ENCODE results near the gene EED.

Gene EED

DNA sequence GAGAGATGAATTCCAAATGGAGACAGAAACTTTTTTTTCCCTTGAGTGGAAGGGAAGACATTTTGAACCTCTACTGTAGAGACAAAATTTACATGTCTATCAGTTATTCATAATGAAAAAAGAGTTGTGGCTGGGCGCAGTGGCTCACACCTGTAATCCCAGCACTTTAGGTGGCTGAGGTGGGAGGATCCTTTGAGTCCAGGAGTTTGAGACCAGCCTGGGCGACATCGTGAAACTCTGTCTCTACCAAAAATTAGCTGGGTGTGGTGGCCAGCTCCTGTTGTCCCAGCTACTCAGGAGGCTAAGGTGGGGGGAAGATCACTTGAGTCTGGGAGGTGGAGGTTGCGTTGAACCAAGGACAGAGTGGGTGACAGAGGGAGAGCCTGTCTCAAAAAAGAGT lies 4.1 kb downstream of the EED start:
- peaks cover 85% of the 10 kb centered on the region for H3K79me2 ChIP-seq (ENCODE audit: low read length)
- H3K4me3 ChIP-seq (ENCODE audit: low read length), result peak overlapping the region; percentile 78
- peak overlapping the region; percentile 7; the same call in 1 of the 2 replicates for H3K9ac ChIP-seq (ENCODE audit: low read length)
- H3K36me3 ChIP-seq (replicated peaks; ENCODE audit: low read depth, low read length), result peaks cover 14% of the 10 kb centered on the region
- peaks cover 69% of the 10 kb centered on the region for H4K20me1 ChIP-seq (ENCODE audit: insufficient read depth, low read length)
- H3K4me1 ChIP-seq (ENCODE audit: low read length), result peaks cover 66% of the 10 kb centered on the region
- TF ChIP-seq EZH2phosphoT487 (IDR thresholded peaks at IDR 0.05; ENCODE audit: low read depth) (no peak), CTCF (IDR thresholded peaks at IDR 0.05; ENCODE audit: low read depth, low read length) (no peak)
- H2AFZ ChIP-seq (ENCODE audit: low read depth, low read length), result no peak overlapping the region
- H3K4me2 ChIP-seq (ENCODE audit: low read length), result peak overlapping the region; percentile 87
- no peaks in the 10 kb centered on the region for H3K27me3 ChIP-seq (ENCODE audit: low read depth, low read length)
- no peaks in the 10 kb centered on the region for H3K9me3 ChIP-seq (ENCODE audit: insufficient read depth, low read length)
- H3K27ac ChIP-seq (ENCODE audit: low read length), result peak overlapping the region; percentile 42

DNA sequence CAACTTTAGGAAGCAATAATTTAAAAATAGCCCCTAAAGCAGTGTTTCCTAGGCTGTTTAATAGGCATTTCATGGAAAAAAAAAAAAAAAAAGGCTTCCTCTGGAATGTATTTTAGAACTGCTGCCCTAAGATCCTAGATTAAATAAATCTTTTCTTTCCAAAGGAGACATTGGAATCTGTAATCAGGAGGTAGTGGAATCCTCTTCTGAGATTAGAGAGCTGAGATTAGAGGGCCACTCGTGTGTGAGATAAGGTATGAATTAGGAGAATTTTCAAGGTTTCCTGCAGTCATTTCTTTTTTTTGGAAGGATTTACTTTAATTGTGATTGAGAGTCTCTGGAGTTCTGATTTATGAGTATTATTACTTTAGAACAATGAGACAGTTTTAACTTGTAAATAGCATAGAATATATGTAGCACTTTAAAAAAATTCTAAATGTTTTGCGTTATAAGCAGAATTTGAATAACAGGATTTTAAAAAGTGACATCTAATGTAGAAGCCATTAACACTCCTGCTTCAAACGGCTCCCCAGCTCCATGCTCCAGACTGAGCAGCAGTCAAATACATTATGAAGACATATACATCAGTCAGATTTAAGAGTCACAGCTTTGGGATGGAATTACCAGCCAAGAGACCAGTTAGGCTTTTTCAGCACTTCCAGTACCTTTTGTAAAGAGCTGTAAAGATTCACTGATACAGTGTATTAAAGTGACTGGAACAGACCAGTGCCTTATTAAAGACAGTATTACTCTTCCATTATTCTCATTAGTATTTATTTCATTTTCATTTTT lies 5.0 kb downstream of the EED start:
- peaks cover 69% of the 10 kb centered on the region for H4K20me1 ChIP-seq (ENCODE audit: insufficient read depth, low read length)
- peaks cover 14% of the 10 kb centered on the region for H3K36me3 ChIP-seq (replicated peaks; ENCODE audit: low read depth, low read length)
- no peak overlapping the region for H3K27ac ChIP-seq (ENCODE audit: low read length)
- H3K27me3 ChIP-seq (ENCODE audit: low read depth, low read length), result no peaks in the 10 kb centered on the region
- peak overlapping the region; percentile 7 for H3K9ac ChIP-seq (ENCODE audit: low read length)
- peak overlapping the region; percentile 87 for H3K4me2 ChIP-seq (ENCODE audit: low read length)
- H3K79me2 ChIP-seq (ENCODE audit: low read length), result peaks cover 94% of the 10 kb centered on the region
- peak overlapping the region; percentile 78 for H3K4me3 ChIP-seq (ENCODE audit: low read length)
- H3K4me1 ChIP-seq (ENCODE audit: low read length), result peaks cover 61% of the 10 kb centered on the region
- H2AFZ ChIP-seq (ENCODE audit: low read depth, low read length), result no peak overlapping the region
- TF ChIP-seq EZH2phosphoT487 (IDR thresholded peaks at IDR 0.05; ENCODE audit: low read depth) (no peak), CTCF (IDR thresholded peaks at IDR 0.05; ENCODE audit: low read depth, low read length) (no peak)
- H3K9me3 ChIP-seq (ENCODE audit: insufficient read depth, low read length), result no peaks in the 10 kb centered on the region

- peak overlapping the region; percentile 69 for H3K4me2 ChIP-seq (ENCODE audit: low read length)
- peaks cover 78% of the 10 kb centered on the region for H4K20me1 ChIP-seq (ENCODE audit: insufficient read depth, low read length)
- H2AFZ ChIP-seq (ENCODE audit: low read depth, low read length), result no peak overlapping the region
- H3K79me2 ChIP-seq (ENCODE audit: low read length), result peaks cover 100% of the 10 kb centered on the region
- H3K9me3 ChIP-seq (ENCODE audit: insufficient read depth, low read length), result no peaks in the 10 kb centered on the region
- H3K4me3 ChIP-seq (ENCODE audit: low read length), result peak overlapping the region; percentile 54
- peaks cover 74% of the 10 kb centered on the region for H3K4me1 ChIP-seq (ENCODE audit: low read length)
- H3K27me3 ChIP-seq (ENCODE audit: low read depth, low read length), result no peaks in the 10 kb centered on the region
- H3K27ac ChIP-seq (ENCODE audit: low read length), result peak overlapping the region; percentile 36
- peak overlapping the region; percentile 7 for H3K9ac ChIP-seq (ENCODE audit: low read length)
- TF ChIP-seq CTCF (IDR thresholded peaks at IDR 0.05; ENCODE audit: low read depth, low read length) (no peak), EZH2phosphoT487 (IDR thresholded peaks at IDR 0.05; ENCODE audit: low read depth) (no peak)
- peaks cover 23% of the 10 kb centered on the region for H3K36me3 ChIP-seq (replicated peaks; ENCODE audit: low read depth, low read length)
These were observed 6.8 kb downstream of the EED start for GRCh38 chr11:86251345-86251744.

DNA sequence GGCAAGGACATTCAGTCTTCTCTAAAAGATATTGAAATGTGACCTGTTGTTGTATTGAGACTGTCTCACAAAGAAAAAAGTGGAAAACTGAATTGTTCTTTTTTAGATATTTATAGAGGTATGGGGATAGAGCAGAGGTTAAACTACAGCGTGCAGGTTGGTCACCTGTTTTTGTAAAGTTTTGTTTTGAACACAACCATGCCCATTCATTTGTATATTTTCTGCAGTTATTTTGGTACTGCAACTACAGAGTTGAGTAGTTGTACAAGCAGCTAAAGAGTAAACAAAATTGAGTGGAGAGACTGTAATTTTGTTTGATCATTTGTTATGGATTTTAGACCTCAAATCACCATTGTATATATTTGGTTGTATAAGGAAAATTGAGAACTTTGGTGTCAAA lies 11.3 kb downstream of the EED start:
- Histone ChIP-seq H2AFZ (ENCODE audit: low read depth, low read length) (no peak overlapping the region), H3K4me2 (ENCODE audit: low read length) (no peak overlapping the region), H3K27me3 (ENCODE audit: low read depth, low read length) (no peaks in the 10 kb centered on the region), H4K20me1 (ENCODE audit: insufficient read depth, low read length) (peaks cover 40% of the 10 kb centered on the region), H3K79me2 (ENCODE audit: low read length) (peaks cover 65% of the 10 kb centered on the region), H3K9me3 (ENCODE audit: insufficient read depth, low read length) (no peaks in the 10 kb centered on the region), H3K4me3 (ENCODE audit: low read length) (no peak overlapping the region), H3K27ac (ENCODE audit: low read length) (peak overlapping the region; percentile 7; the same call in 1 of the 2 replicates), H3K36me3 (replicated peaks; ENCODE audit: low read depth, low read length) (peaks cover 52% of the 10 kb centered on the region), H3K9ac (ENCODE audit: low read length) (no peak overlapping the region), H3K4me1 (ENCODE audit: low read length) (peaks cover 35% of the 10 kb centered on the region)
- TF ChIP-seq CTCF (IDR thresholded peaks at IDR 0.05; ENCODE audit: low read depth, low read length), result no peak
- no peak for TF ChIP-seq EZH2phosphoT487 (IDR thresholded peaks at IDR 0.05; ENCODE audit: low read depth)

Measured in OCI-LY3 (cell line).